GM19043 (cell line): Measurements from ENCODE around the gene PDE1C.
A peak's percentile ranks its signal among the peaks of the same experiment; 100 is the strongest.

ENCODE experiments used
- ATAC-seq: cut with Tn5 transposase; IDR thresholded peaks from one replicate; pipeline ENCODE4 v1.9.1; 2021; ENCODE audit warnings: low read depth; ENCODE audit not compliant: unreplicated experiment

The PDE1C gene

GRCh38 chr7:31906479-31907171, 163.6 kb downstream of the PDE1C start:
- no peak for ATAC-seq

DNA sequence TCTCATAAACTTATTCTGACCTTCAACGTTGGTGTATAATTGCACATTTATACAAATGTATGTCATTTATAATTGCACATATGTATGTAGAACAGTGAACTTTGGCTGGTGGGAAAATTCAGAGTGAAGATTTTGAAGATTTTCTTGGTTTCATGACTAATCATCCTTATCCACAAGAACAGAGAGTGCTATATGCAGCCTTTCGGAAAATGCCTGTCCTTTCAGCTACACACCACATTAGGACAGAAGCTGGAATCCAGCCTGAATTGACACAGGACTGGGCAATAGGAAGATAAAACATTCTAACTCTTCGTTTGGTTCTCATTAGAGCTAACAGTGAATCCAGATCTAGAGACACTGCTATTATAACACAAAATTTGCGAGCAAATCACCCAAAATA, 166.2 kb downstream of the PDE1C start:
- no peak for ATAC-seq

GRCh38 chr7:31899356-31899927, 170.8 kb downstream of the PDE1C start:
- no peak for ATAC-seq

DNA sequence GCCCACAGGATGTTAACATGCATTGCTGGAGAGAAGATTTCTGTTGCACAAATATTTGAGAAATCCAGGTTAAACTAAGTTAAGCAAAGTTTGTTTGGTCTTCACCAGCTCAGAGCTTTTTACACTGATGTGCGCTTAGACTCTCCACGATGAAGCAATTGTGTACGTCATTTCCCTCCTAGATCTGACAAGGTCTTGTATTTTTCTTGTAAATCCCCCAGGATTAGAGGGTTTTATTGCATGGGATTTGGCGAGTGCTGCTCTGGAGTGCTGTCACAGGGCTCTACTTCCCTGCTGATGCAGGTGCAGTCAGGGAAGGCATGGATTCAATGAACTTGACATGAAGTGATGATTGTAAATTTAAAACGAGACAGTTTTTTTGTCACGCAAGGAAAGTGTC, 173.3 kb downstream of the PDE1C start:
- ATAC-seq, result no peak

GRCh38 chr7:31894308-31894707, 175.9 kb downstream of the PDE1C start:
- ATAC-seq, result no peak

- ATAC-seq, result no peak
Observed at GRCh38 chr7:31893365-31893764, 176.8 kb downstream of the PDE1C start.

DNA sequence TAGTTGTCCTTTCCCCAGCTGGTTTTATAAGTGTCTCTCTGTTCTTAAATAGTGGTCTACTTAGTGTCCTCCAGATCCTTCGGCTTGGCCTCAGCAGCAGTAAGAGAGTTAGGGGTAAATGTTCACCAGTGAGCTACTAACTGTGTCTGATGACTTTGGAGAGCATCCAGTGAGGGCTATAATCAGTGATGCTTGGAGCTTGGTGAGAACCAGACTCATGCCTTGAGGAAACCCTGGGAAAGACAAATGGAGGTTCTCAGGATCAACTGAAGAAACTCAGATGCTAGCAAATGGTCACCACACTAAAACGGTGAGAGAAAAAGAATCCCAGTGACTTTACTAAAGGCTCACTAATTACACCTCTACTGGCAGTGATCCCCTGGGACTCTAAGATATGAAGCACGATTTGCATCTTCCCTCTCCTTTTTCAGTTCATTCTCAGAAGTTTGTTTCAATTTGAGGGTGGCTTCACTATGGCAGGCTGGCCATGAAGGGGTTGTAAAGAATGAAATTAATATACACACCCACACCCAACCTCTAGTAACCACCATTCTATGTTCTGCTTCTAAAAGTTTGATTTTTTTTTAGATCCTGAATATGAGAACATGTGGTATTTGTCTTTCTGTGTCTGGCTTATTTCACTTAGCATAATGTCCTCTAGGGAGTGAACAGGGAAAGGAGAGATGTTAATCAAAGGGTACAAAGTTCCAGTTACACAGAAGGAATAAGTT, 177.9 kb downstream of the PDE1C start:
- ATAC-seq, result peak; percentile 80

GRCh38 chr7:31890766-31891165, 179.4 kb downstream of the PDE1C start:
- no peak for ATAC-seq

GRCh38 chr7:31890198-31890597, 180.0 kb downstream of the PDE1C start:
- no peak for ATAC-seq

- ATAC-seq, result no peak
Observed at GRCh38 chr7:31887006-31887405, 183.2 kb downstream of the PDE1C start.

GRCh38 chr7:31885171-31885570, 185.0 kb downstream of the PDE1C start:
- no peak for ATAC-seq

- peak; percentile 78 for ATAC-seq
Observed at GRCh38 chr7:31883761-31884164, 186.4 kb downstream of the PDE1C start.

- ATAC-seq, result no peak
Observed at GRCh38 chr7:31882187-31882586, 188.0 kb downstream of the PDE1C start.

- no peak for ATAC-seq
Observed at GRCh38 chr7:31878875-31879274, 191.3 kb downstream of the PDE1C start.

GRCh38 chr7:31875424-31875823, 194.8 kb downstream of the PDE1C start:
- ATAC-seq, result no peak

DNA sequence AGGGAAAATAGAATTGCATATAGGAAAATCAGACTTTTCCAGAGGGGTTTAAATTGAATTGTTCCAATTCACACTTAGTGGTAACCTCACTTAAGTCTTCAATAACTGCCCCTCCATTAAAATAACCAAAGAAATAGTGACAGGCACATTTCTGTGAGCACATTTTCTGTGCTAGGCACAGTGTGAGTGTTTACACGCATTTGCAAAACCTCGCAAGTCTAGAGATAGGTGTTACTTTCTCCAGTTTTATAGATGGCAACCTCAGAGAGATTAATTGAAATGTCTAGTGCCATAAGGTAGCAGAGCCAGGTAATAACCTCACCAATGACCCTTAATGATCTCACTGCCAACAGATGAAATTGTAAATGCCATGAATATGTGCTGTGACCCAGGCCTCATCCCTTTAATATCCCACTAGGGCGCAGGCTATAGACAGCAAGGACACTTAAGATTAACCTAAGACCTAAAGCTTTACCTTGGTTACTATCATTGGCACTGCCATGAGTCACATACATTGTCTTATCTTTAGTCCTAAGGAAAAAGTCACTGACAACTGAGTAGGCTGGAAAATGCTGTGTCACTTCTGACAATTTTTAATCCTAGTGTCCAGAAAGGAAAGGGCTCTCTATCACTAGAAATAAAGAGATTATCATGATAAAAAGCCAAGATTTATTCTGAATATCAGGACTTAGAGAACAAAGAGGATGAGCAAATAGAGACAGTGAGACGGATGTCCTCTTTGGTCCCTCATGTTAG, 195.4 kb downstream of the PDE1C start:
- ATAC-seq, result no peak

GRCh38 chr7:31873816-31874597, 196.2 kb downstream of the PDE1C start:
- ATAC-seq, result peak; percentile 92

- ATAC-seq, result no peak
Observed at GRCh38 chr7:31872545-31873370, 197.4 kb downstream of the PDE1C start.

DNA sequence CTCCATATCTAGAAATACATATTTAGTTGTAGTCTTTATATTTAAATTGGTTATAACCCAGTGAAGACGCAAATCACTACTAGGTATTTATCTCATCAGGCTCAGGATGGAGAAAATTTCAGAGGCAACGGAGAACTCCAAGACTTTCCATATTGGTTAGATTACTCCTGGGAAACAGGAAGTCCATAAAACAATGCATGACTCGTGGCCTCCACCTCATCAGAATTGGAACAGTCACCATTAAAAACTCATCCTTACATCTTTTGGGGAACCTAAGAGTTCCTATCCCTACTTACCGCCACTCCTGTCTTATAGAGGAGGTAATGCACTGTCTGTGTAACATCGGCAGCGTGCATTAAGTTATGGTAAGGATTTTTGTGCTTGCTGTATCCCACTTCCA, 205.6 kb downstream of the PDE1C start:
- ATAC-seq, result no peak

- ATAC-seq, result no peak
Observed at GRCh38 chr7:31860925-31861324, 209.3 kb downstream of the PDE1C start.
